HUES6 (cell line): ENCODE results near the gene NT5C3A.

Experiments
- H3K27ac ChIP-seq: 2 replicates; pipeline ENCODE4 v1.7.0; 2013; ENCODE audit warnings: low read depth, mild to moderate bottlenecking, low read length, inconsistent platforms
- H3K27me3 ChIP-seq: 2 replicates; pipeline ENCODE4 v1.6.1; 2013; ENCODE audit warnings: low read length; ENCODE audit not compliant: control insufficient read depth, insufficient read depth
- H3K36me3 ChIP-seq: 2 replicates; pipeline ENCODE4 v1.6.1; 2013; ENCODE audit warnings: low read length; ENCODE audit not compliant: control insufficient read depth, insufficient read depth
- H3K4me1 ChIP-seq: 2 replicates; pipeline ENCODE4 v1.6.1; 2013; ENCODE audit warnings: low read length; ENCODE audit not compliant: control insufficient read depth, insufficient read depth
- H3K4me3 ChIP-seq: 2 replicates; pipeline ENCODE4 v1.5.1; 2013; ENCODE audit warnings: low read depth, low read length
- H3K9ac ChIP-seq: one replicate; pipeline ENCODE4 v1.6.1; 2013; ENCODE audit warnings: mild to moderate bottlenecking, low read length
- H3K9me3 ChIP-seq: 2 replicates; pipeline ENCODE4 v1.6.1; 2013; ENCODE audit warnings: low read depth, low read length; ENCODE audit not compliant: control insufficient read depth, insufficient read depth

The NT5C3A gene

DNA sequence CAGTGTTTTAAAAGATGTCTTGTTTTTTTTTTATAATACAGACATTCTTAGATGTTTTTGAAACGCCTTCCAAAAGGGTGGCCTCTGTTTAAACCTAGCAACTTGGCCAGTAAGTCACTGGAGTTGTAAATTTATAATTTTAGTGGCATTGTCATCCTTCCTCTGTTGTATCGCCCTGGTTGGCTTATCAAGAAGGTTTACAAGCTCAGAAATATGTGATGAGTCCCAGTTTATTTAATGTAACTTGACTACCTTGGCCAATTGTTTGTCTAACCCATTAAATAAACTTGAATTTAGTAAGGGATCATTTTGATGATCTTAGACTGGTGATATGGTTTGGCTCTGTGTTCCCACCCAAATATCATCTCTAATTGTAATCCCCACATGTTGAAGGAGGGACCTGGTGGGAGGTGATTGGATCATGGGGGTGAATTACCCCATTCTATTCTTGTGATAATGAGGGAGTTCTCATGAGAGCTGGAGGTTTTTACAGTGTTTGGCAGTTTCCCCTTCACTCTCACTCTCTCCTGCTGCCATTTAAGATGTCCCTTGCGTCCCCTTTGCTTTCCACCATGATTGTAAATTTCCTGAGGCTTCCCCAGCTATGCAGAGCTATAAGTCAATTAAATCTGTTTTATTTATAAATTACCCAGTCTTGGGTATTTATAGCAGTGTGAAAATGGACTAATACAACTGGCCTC is 13.4 kb upstream of the NT5C3A start:
- Histone ChIP-seq H3K36me3 (no peaks in the 10 kb centered on the region), H3K4me3 (no peak overlapping the region), H3K27me3 (no peaks in the 10 kb centered on the region; the same call in 1 of the 2 replicates), H3K27ac (no peak overlapping the region), H3K9ac (no peak overlapping the region), H3K4me1 (peaks cover 19% of the 10 kb centered on the region), H3K9me3 (0 out of 2 replicates have a peak, but pooled peaks cover 4% of the 10 kb centered on the region)

DNA sequence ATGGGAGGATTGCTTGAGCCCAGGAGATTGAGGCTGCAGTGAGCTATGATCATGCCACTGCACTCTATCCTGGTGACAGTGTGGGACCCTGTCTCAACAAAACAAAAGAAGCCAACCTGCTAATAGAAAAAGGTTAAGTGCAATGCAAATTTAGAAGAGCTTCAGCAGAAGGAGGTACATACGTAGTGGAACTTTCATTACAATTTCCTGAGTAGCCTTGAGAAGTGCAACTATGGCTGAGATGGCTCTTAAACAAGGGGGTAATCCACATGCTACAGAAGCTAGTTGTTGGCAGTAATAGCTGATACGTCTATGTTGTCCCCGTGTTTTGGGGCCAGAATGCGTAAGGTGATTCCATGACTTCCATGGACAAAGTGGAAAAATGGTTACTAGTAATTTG is 10.7 kb upstream of the NT5C3A start:
- H3K36me3 ChIP-seq: no peaks in the 10 kb centered on the region
- no peak overlapping the region for H3K27ac ChIP-seq
- no peaks in the 10 kb centered on the region; the same call in 1 of the 2 replicates for H3K27me3 ChIP-seq
- peaks cover 24% of the 10 kb centered on the region for H3K9me3 ChIP-seq
- H3K4me3 ChIP-seq: no peak overlapping the region
- no peak overlapping the region for H3K9ac ChIP-seq
- peaks cover 4% of the 10 kb centered on the region; the same call in 1 of the 2 replicates for H3K4me1 ChIP-seq

DNA sequence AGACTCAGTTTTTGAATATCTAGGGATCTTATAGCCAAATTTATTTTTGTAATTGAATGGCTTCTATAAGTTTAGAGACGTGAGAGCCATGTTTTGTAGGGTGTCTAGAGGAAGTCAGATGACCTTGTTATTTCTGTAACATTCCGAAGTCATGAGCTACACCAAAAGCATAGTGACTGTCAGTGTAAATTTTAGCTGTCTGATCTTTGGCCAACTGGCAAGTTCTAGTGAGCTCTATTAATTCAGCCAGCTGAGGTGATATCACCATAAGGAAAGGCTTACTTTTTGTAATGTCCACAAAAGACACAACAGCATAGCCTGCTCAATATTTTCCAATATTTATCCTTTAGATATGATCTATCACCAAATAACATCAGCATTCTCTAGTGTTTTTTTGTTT is 9.9 kb upstream of the NT5C3A start:
- no peak overlapping the region for H3K9ac ChIP-seq
- peaks cover 26% of the 10 kb centered on the region for H3K9me3 ChIP-seq

DNA sequence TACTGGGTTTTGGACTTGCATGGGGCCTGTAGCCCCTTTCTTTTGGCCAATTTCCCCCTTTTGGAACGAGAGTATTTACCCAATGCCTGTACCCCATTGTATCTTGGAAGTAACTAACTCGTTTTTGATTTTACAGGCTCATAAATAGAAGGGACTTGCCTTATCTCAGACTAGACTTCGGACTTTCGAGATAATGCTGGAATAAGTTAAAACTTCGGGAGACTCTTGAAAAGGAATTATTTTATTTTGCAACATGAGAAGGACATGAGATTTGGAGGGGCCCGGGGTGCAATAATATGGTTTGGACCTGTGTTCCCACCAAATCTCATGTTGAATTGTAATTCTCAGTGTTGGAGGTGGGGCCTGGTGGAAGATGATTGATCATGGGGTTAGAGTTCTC is 8.3 kb upstream of the NT5C3A start:
- Histone ChIP-seq H3K9me3 (peaks cover 39% of the 10 kb centered on the region), H3K27me3 (no peaks in the 10 kb centered on the region), H3K4me3 (no peak overlapping the region), H3K4me1 (peaks cover under 1% of the 10 kb centered on the region; the same call in 1 of the 2 replicates), H3K9ac (no peak overlapping the region), H3K36me3 (no peaks in the 10 kb centered on the region), H3K27ac (no peak overlapping the region)

More for the DNA sequence above, 9.9 kb upstream of the NT5C3A start:
- Histone ChIP-seq H3K27ac (no peak overlapping the region), H3K4me3 (no peak overlapping the region), H3K36me3 (no peaks in the 10 kb centered on the region), H3K27me3 (no peaks in the 10 kb centered on the region), H3K4me1 (peaks cover 4% of the 10 kb centered on the region; the same call in 1 of the 2 replicates)

DNA sequence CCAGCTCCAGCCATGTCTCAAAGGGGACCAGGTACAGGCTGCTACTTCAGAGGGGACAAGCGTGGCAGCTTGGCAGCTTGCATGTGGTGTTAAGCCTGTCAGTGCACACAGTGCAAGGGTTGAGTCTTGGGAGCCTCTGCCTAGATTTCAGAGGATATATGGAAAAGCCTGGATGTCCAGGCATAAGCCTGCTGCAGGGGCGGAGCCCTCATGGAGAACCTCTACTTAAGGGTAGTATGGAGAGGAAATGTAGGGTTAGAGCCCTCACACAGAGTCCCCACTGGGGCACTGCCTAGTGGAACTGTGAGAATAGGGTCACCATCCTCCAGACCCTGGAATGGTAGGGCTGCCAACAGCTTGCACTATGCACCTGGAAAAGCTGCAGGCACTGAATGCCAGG is 7.7 kb upstream of the NT5C3A start:
- peaks cover 42% of the 10 kb centered on the region for H3K9me3 ChIP-seq
- no peak overlapping the region for H3K27ac ChIP-seq
- no peaks in the 10 kb centered on the region for H3K36me3 ChIP-seq

DNA sequence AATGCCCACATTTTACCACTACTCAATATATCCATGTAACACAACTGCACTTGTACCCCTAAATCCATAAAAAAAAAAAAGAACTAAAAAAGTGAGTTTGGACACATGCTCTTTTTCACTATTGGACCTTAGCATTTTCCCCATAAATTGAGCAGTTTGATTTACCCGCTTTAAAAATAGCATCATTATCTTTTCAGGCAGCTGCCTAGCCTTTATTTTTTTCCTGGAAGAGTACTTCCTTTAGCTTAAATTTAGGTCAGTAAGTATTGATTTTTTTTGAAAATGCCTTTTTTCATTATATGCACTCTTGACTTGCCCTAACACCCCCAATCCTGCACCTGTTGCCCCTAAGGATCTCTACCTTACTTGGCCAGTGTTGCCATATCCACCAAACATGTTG is 5.3 kb upstream of the NT5C3A start:
- peaks cover 42% of the 10 kb centered on the region for H3K9me3 ChIP-seq
- H3K4me1 ChIP-seq: no peaks in the 10 kb centered on the region
- no peak overlapping the region for H3K4me3 ChIP-seq
- H3K27ac ChIP-seq: no peak overlapping the region
- H3K36me3 ChIP-seq: no peaks in the 10 kb centered on the region
- no peak overlapping the region for H3K9ac ChIP-seq
- H3K27me3 ChIP-seq: no peaks in the 10 kb centered on the region

More for the DNA sequence above, 7.7 kb upstream of the NT5C3A start:
- Histone ChIP-seq H3K4me1 (no peaks in the 10 kb centered on the region), H3K27me3 (no peaks in the 10 kb centered on the region), H3K9ac (no peak overlapping the region), H3K4me3 (no peak overlapping the region)

DNA sequence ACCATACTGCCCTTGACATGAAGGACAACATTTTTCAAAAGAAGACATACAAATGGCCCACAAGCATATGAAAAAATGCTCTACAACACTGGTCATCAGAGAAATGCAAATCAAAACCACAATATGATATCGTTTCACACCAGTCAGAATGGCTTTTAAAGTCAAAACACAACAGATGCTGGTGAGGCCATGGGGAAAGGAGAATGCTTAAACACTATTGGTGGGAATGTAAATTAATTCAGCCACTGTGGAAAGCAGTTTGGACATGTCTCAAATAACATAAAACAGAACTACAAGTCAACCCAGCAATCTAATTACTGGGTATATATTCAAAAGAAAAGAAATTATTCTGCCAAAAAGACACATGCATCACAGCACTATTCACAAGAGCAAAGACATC is 4.2 kb upstream of the NT5C3A start:
- Histone ChIP-seq H3K9me3 (peaks cover 42% of the 10 kb centered on the region), H3K4me1 (no peaks in the 10 kb centered on the region), H3K27me3 (no peaks in the 10 kb centered on the region), H3K36me3 (no peaks in the 10 kb centered on the region), H3K4me3 (no peak overlapping the region), H3K9ac (no peak overlapping the region), H3K27ac (no peak overlapping the region)

DNA sequence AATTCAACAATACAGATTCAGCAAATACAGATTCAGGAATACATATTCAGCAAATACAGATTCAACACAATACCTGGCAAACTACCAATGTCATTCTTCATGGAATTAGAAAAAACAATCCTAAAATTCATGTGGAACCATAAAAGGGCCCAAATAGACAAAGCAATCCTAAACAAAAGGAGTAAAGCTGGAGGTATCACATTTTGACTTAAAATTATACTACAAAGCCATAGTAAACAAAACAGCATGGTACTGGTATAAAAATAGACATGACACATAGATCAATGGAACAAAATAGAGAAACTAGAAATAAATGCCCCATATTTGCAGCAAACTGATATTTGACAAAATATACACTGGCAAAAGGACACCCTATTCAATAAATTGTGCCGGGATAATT is 3.4 kb upstream of the NT5C3A start:
- H3K9ac ChIP-seq: no peak overlapping the region
- H3K36me3 ChIP-seq: no peaks in the 10 kb centered on the region
- H3K27ac ChIP-seq: no peak overlapping the region
- H3K27me3 ChIP-seq: no peaks in the 10 kb centered on the region
- H3K4me3 ChIP-seq: no peak overlapping the region
- peaks cover 38% of the 10 kb centered on the region for H3K9me3 ChIP-seq
- peaks cover 6% of the 10 kb centered on the region; the same call in 1 of the 2 replicates for H3K4me1 ChIP-seq

DNA sequence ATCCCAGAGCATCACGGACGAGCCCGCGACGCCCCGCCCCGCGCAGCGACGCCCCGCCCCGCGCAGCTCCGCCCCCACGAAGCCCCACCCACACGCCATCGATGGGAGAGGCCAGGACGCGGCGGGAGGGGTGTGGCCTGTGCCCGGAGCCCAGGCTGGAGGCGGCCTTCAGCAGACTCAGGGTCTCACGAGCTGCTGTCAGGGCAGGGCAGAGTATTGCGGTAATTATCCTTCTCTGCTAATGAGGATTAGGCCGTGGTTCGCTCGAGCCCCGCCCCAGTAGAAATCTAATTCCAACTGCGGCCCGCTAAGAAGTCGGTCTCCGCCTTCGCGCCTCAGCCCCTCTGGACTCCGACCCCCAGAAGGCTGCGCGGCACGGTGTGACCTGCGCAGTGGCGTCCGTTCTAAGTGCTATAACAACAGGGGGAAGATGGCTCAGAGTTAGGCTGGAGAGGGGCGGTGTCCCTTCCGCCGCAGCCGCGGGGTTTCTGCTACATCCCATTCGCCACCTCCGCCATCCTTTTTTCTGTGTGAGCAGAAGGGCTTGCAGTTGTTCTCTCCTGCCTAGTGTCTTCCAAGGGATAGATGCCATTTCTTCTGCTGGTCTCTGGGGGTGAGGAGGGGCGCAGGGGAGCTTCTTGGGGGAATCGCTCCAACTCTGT is 337 bp upstream of the NT5C3A start:
- Histone ChIP-seq H3K27ac (peak overlapping the region; percentile 52; the same call in 1 of the 2 replicates), H3K9me3 (peaks cover 17% of the 10 kb centered on the region), H3K4me1 (peaks cover 6% of the 10 kb centered on the region; the same call in 1 of the 2 replicates), H3K27me3 (no peaks in the 10 kb centered on the region), H3K4me3 (peak overlapping the region; percentile 86), H3K9ac (peak overlapping the region; percentile 95), H3K36me3 (no peaks in the 10 kb centered on the region)

DNA sequence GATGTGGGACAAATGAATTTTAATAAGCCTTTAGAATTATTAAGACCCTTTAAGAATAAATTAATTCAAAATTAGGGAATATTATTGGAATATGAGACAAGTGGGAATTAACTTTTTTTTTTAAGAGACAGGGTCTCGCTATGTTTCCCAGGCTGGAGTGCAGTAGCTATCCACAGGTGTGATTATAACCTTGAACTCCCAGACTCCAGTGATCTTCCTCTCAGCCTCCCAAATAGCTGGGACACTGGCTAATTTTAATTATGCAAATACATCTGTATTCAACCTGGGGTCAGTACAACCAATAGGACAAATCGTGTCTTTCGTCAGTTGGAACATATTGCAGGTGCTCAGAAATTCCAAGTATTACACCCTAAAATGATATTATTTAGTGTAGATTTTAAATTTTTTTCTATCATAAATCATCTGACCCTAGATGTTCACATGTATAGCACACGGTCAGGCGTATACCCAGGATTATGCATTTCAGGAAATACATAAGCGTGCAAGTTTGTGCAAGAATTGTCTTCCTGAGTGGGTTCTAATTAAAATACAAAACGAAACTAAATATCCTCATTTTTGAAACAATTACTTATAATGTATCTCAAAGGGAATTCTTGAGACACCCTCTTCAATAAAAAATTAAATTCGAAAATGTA is 1.2 kb downstream of the NT5C3A start:
- Histone ChIP-seq H3K4me3 (peak overlapping the region; percentile 86), H3K9ac (no peak overlapping the region), H3K4me1 (peaks cover 6% of the 10 kb centered on the region; the same call in 1 of the 2 replicates), H3K9me3 (peaks cover 9% of the 10 kb centered on the region; the same call in 1 of the 2 replicates), H3K27ac (no peak overlapping the region), H3K27me3 (no peaks in the 10 kb centered on the region), H3K36me3 (no peaks in the 10 kb centered on the region; the same call in 1 of the 2 replicates)

DNA sequence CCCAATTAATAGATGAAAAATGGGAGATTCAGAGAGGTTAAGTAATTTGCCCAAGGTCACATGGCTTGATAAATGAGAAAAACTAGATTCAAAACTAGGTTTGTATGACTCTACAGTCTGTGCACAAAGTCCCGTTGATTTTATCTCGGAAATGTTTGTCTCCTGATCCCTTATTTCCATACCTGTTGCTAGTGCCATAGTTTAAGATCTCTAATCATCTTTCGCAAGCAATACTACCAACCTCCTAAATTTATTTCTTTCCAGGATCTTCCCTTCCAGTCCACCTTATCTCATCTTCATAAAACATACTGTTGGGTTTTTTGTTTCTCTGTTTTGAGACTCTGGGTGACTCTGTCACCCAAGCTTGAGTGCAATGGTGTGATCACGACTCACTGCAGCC is 2.9 kb downstream of the NT5C3A start:
- Histone ChIP-seq H3K27ac (no peak overlapping the region), H3K4me1 (peaks cover 6% of the 10 kb centered on the region; the same call in 1 of the 2 replicates), H3K9ac (no peak overlapping the region), H3K9me3 (no peaks in the 10 kb centered on the region), H3K36me3 (no peaks in the 10 kb centered on the region; the same call in 1 of the 2 replicates), H3K27me3 (no peaks in the 10 kb centered on the region), H3K4me3 (no peak overlapping the region)
